Fibroblast of lung (primary cell): ENCODE measurements around the gene SLAIN1. TPM values are rescaled to one million over a fixed set of nuclear protein-coding genes. Genes with fewer than 3 reads are reported as not detected.

ENCODE experiments used
- DNase-seq, 2 donors: peaks; one replicate each; pipeline versions ENCODE4 v3.0.0 to v3.0.0-alpha.2; 2010; ENCODE audit warnings: low read depth in 2 of 2
- H2AFZ ChIP-seq: 2 replicates; pipeline ENCODE4 v1.5.1; 2012; ENCODE audit warnings: low read length, control low read depth, inconsistent platforms
- H3K27ac ChIP-seq: 2 replicates; pipeline ENCODE4 v1.5.1; 2011; ENCODE audit warnings: low read length, control low read depth; ENCODE audit not compliant: insufficient read depth
- H3K27me3 ChIP-seq: 2 replicates; pipeline ENCODE4 v1.5.1; 2011; ENCODE audit warnings: mild to moderate bottlenecking, low read length; ENCODE audit not compliant: control insufficient read depth, insufficient read depth
- H3K36me3 ChIP-seq: 2 replicates; pipeline ENCODE4 v1.5.1; 2011; ENCODE audit warnings: low read length; ENCODE audit not compliant: control insufficient read depth, insufficient read depth
- H3K4me1 ChIP-seq: 2 replicates; pipeline ENCODE4 v1.5.1; 2011; ENCODE audit warnings: low read length; ENCODE audit not compliant: control insufficient read depth, insufficient read depth; ENCODE audit errors: extremely low read depth
- H3K4me2 ChIP-seq: 2 replicates; pipeline ENCODE4 v1.5.1; 2011; ENCODE audit warnings: low read length, control low read depth; ENCODE audit not compliant: insufficient read depth; ENCODE audit errors: extremely low read depth
- H3K4me3 ChIP-seq, 4 experiments: fragments of 200-600 bp in 1 of 4; sonication (generic) in 1 of 4; replicated peaks in 1 of 4; 2 replicates each; pipeline ENCODE4 v1.5.1; 2011 to 2016; ENCODE audit warnings: low read length in 4 of 4, low read depth in 3 of 4, mild to moderate bottlenecking in 3 of 4, control low read depth in 2 of 4, inconsistent platforms in 1 of 4, mixed read lengths in 1 of 4; ENCODE audit not compliant: insufficient read depth in 1 of 4; ENCODE audit errors: control extremely low read depth in 1 of 4
- H3K79me2 ChIP-seq: 2 replicates; pipeline ENCODE4 v1.5.1; 2012; ENCODE audit warnings: mild to moderate bottlenecking, low read length, inconsistent platforms; ENCODE audit not compliant: control insufficient read depth, insufficient read depth
- H3K9ac ChIP-seq: 2 replicates; pipeline ENCODE4 v1.5.1; 2011; ENCODE audit warnings: mild to moderate bottlenecking, low read length, control low read depth; ENCODE audit not compliant: insufficient read depth
- H3K9me3 ChIP-seq: 2 replicates; pipeline ENCODE4 v1.5.1; 2012; ENCODE audit warnings: low read depth, low read length; ENCODE audit not compliant: control insufficient read depth, insufficient read depth
- H4K20me1 ChIP-seq: 2 replicates; pipeline ENCODE4 v1.5.1; 2011; ENCODE audit warnings: low read length; ENCODE audit not compliant: control insufficient read depth, insufficient read depth; ENCODE audit errors: extremely low read depth
- EZH2 ChIP-seq: IDR thresholded peaks from 2 replicates; pipeline ENCODE4 v1.5.1; 2012; ENCODE audit warnings: low read length, control low read depth, mild to moderate bottlenecking; ENCODE audit errors: missing control alignments
- polyA plus RNA-seq, 2 donors: library from polyadenylated mRNA; depleted of rRNA in 1 of 2; stranded (reverse) in 1 of 2; unstranded in 1 of 2; fragments of >200 nt; gene quantifications; 2 replicates each; pipeline ENCODE4 v1.2.1, GENCODE V29; 2011 to 2012; ENCODE audit warnings: missing spikeins in 1 of 2
- total RNA-seq: library from RNA; depleted of rRNA; stranded (reverse); fragments of >200 nt; gene quantifications from 2 replicates; pipeline ENCODE4 v1.2.1, GENCODE V29; 2014
- TF ChIP-seq, protein P1 (sequence below), 2 donors: IDR thresholded peaks in 1 of 2; conservative IDR thresholded peaks in 1 of 2; 1 replicate in 1 of 2; 2 replicates in 1 of 2; pipeline ENCODE4 v1.5.1; 2011 to 2012; ENCODE audit warnings: low read length in 2 of 2, control low read depth in 1 of 2, inconsistent platforms in 1 of 2, low read depth in 1 of 2, mild to moderate bottlenecking in 1 of 2

Gene SLAIN1
- total and polyA plus RNA-seq, 2 donors (not counting 1 experiment from before 2014, with no cell fraction given), result 0.54 to 2.6 TPM

DNA sequence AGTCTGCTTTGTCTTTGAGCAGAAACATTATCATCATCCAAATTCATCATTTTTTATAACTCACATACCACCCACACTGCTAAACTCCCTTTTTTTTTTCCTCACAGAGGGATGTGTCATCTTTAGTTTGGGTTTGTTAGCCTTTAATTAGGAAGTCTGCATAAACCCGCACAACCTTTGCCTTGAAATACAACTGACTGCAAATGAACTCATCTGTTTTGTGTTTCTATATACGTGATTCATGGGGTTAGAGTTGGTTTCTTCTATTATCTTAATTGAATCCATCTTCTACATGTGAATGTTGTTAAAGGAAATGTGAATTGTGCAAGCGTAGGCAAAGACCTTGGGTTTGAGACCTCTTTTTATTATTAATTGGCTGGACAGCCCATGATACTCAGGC, 102.7 kb downstream of the SLAIN1 start:
- no peaks in the 10 kb centered on the region for H4K20me1 ChIP-seq
- no peak overlapping the region for H3K4me2 ChIP-seq
- H3K4me3 ChIP-seq, result no peak overlapping the region
- H3K27ac ChIP-seq, result no peak overlapping the region
- peak in 1 of 2 donors; percentile 47 for DNase-seq
- no peak overlapping the region for H2AFZ ChIP-seq
- no peak overlapping the region for H3K9ac ChIP-seq
- no peaks in the 10 kb centered on the region for H3K4me1 ChIP-seq
- H3K9me3 ChIP-seq, result no peaks in the 10 kb centered on the region
- H3K27me3 ChIP-seq, result no peaks in the 10 kb centered on the region
- no peaks in the 10 kb centered on the region for H3K36me3 ChIP-seq
- H3K79me2 ChIP-seq, result no peaks in the 10 kb centered on the region
- TF ChIP-seq, protein P1, sequence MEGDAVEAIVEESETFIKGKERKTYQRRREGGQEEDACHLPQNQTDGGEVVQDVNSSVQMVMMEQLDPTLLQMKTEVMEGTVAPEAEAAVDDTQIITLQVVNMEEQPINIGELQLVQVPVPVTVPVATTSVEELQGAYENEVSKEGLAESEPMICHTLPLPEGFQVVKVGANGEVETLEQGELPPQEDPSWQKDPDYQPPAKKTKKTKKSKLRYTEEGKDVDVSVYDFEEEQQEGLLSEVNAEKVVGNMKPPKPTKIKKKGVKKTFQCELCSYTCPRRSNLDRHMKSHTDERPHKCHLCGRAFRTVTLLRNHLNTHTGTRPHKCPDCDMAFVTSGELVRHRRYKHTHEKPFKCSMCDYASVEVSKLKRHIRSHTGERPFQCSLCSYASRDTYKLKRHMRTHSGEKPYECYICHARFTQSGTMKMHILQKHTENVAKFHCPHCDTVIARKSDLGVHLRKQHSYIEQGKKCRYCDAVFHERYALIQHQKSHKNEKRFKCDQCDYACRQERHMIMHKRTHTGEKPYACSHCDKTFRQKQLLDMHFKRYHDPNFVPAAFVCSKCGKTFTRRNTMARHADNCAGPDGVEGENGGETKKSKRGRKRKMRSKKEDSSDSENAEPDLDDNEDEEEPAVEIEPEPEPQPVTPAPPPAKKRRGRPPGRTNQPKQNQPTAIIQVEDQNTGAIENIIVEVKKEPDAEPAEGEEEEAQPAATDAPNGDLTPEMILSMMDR (conservative IDR thresholded peaks at IDR 0.05 in 1 of 2, IDR thresholded peaks at IDR 0.05 in 1 of 2; ENCODE audit: low read depth in 1 of 2, low read length in 2 of 2), result no peak
- no peak for TF ChIP-seq EZH2

DNA sequence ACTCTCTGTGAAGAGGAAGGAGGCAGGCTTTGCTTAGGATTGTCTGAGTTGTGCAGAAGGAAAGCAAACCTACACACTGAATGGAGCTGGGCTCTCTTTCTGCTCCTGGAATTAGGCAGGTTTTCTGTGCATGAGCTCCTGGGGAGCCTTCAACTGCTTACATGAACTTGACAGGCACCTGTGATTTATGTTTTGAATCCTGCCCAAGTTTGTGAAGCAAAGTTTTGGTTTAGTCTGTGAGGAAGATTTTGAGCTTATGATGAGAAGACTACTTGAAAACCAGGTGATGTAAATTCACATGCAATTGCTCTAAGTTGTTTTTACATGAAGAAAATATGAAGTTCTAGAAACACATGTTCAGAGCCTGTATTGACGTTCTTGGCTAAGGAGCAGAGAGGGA, 109.0 kb downstream of the SLAIN1 start:
- H3K4me3 ChIP-seq, result no peak overlapping the region
- H3K27ac ChIP-seq, result no peak overlapping the region
- no peak overlapping the region for H3K9ac ChIP-seq
- no peak overlapping the region for H3K4me2 ChIP-seq
- no peak overlapping the region for H2AFZ ChIP-seq
- no peaks in the 10 kb centered on the region for H3K9me3 ChIP-seq
- H3K4me1 ChIP-seq, result no peaks in the 10 kb centered on the region
- H4K20me1 ChIP-seq, result no peaks in the 10 kb centered on the region
- no peaks in the 10 kb centered on the region for H3K36me3 ChIP-seq
- TF ChIP-seq, protein P1 (conservative IDR thresholded peaks at IDR 0.05 in 1 of 2, IDR thresholded peaks at IDR 0.05 in 1 of 2; ENCODE audit: low read depth in 1 of 2, low read length in 2 of 2), result no peak
- TF ChIP-seq EZH2, result no peak
- no peaks in the 10 kb centered on the region for H3K27me3 ChIP-seq
- H3K79me2 ChIP-seq, result no peaks in the 10 kb centered on the region
- no peak for DNase-seq

DNA sequence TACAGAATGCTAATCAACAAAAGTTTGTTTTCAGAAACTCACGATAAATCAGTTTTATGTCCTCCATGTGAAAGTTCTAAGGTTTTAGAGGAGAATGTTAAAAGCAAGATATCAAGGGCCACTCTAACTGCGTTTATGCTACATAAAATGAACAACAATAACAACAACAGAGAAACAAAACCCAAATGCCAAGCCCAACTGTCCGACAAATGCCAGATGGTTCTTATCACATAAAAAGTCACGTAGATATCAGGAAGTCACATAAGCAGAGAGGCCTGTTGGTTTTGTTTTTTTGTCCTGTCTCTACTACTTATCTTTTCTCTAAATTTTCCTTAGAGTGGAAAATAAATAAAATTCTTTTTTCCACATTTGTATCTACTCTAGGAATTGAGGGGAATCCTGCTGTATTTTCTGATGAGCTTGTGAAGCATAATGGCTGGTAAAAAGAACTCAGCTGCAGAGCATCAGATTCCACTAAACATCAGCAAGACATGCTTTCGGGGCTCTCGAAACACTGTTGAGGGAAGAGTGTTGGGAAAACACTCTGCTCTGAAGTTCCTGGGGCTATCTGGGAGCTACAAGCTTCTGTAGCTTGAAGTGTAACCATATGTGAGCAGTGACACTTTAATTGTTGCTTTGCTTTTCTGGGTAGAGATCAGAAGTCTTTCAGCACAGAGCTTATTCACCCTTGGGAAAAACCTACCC, 110.1 kb downstream of the SLAIN1 start:
- no peak overlapping the region for H2AFZ ChIP-seq
- H3K27ac ChIP-seq, result no peak overlapping the region
- H3K4me3 ChIP-seq, result no peak overlapping the region
- TF ChIP-seq, protein P1 (conservative IDR thresholded peaks at IDR 0.05 in 1 of 2, IDR thresholded peaks at IDR 0.05 in 1 of 2; ENCODE audit: low read depth in 1 of 2, low read length in 2 of 2), result no peak
- TF ChIP-seq EZH2, result no peak
- no peaks in the 10 kb centered on the region for H3K79me2 ChIP-seq
- H3K27me3 ChIP-seq, result no peaks in the 10 kb centered on the region
- H3K9ac ChIP-seq, result no peak overlapping the region
- H4K20me1 ChIP-seq, result no peaks in the 10 kb centered on the region
- no peak overlapping the region for H3K4me2 ChIP-seq
- no peaks in the 10 kb centered on the region for H3K4me1 ChIP-seq
- H3K36me3 ChIP-seq, result no peaks in the 10 kb centered on the region
- no peak for DNase-seq
- H3K9me3 ChIP-seq, result no peaks in the 10 kb centered on the region
